IMR-90 (cell line): ENCODE data around the gene HDHD2. TPM values are rescaled to one million over a fixed set of nuclear protein-coding genes. Genes with fewer than 3 reads are reported as not detected.

ENCODE experiments used
- ATAC-seq: fragments of 200-7000 bp; cut with Tn5 transposase; 2 replicates; pipeline ENCODE4 v1.9.1; 2020; ENCODE audit warnings: low read depth, mild to moderate bottlenecking, moderate library complexity
- BruUV-seq: library from RNA; stranded (reverse); fragments of 400-500 nt; replicated peaks from 2 replicates; lab custom pipeline; 2021; lab: Mats Ljungman, UMichigan
- CTCF ChIA-PET: fragments of 300-600 bp; formaldehyde crosslinking; extraction: SDS; loops from one replicate; lab custom pipeline; 2021; ENCODE audit warnings: antibody characterized with exemption; lab: Yijun Ruan, JAX
- POLR2A ChIA-PET: fragments of 300-600 bp; sonication (Branson Sonifier 250); formaldehyde crosslinking; loops from one replicate; lab custom pipeline; 2022; ENCODE audit warnings: antibody characterized with exemption; ENCODE audit not compliant: unreplicated experiment; lab: Charles Lee
- DNase-seq: peaks from one replicate; pipeline ENCODE4 v3.0.0; 2013
- H2AFZ ChIP-seq: replicated peaks from 2 replicates; pipeline ENCODE3; 2013; ENCODE audit warnings: low read length, mild to moderate bottlenecking; ENCODE audit not compliant: poor library complexity
- H2AK5ac ChIP-seq: 2 replicates; pipeline ENCODE4 v1.6.1; 2013; ENCODE audit warnings: low read depth, low read length, inconsistent platforms
- H2AK9ac ChIP-seq: replicated peaks from 2 replicates; pipeline ENCODE3; 2013; ENCODE audit warnings: mild to moderate bottlenecking, low read depth, low read length, moderate library complexity; ENCODE audit not compliant: poor library complexity
- H2BK120ac ChIP-seq: 2 replicates; pipeline ENCODE4 v1.6.1; 2013; ENCODE audit warnings: low read depth, low read length, inconsistent platforms
- H2BK15ac ChIP-seq: 3 replicates; pipeline ENCODE4 v1.6.1; 2013; ENCODE audit warnings: low read depth, low read length, inconsistent platforms
- H2BK20ac ChIP-seq: 2 replicates; pipeline ENCODE4 v1.6.1; 2013; ENCODE audit warnings: low read depth, mild to moderate bottlenecking, inconsistent platforms, low read length, moderate library complexity
- H2BK5ac ChIP-seq: 2 replicates; pipeline ENCODE4 v1.6.1; 2013; ENCODE audit warnings: mild to moderate bottlenecking, low read depth, low read length, inconsistent platforms; ENCODE audit not compliant: poor library complexity, severe bottlenecking
- H3K14ac ChIP-seq: replicated peaks from 2 replicates; pipeline ENCODE4 v1.6.1; 2013; ENCODE audit warnings: low read depth, low read length, inconsistent platforms
- H3K18ac ChIP-seq: 2 replicates; pipeline ENCODE4 v1.6.1; 2013; ENCODE audit warnings: low read depth, low read length, control low read depth
- H3K23ac ChIP-seq: 2 replicates; pipeline ENCODE4 v1.6.1; 2013; ENCODE audit warnings: low read depth, low read length, inconsistent platforms
- H3K27ac ChIP-seq: 2 replicates; pipeline ENCODE4 v1.5.1; 2013; ENCODE audit warnings: mild to moderate bottlenecking, control low read depth, low read length; ENCODE audit not compliant: insufficient read depth
- H3K27me3 ChIP-seq: 2 replicates; pipeline ENCODE4 v1.6.1; 2013; ENCODE audit warnings: low read length; ENCODE audit not compliant: control insufficient read depth, insufficient read depth
- H3K36me3 ChIP-seq: 2 replicates; pipeline ENCODE4 v1.6.1; 2013; ENCODE audit warnings: low read length, mixed read lengths; ENCODE audit not compliant: control insufficient read depth, insufficient read depth
- H3K4ac ChIP-seq: 2 replicates; pipeline ENCODE4 v1.6.1; 2013; ENCODE audit warnings: low read depth, low read length, inconsistent platforms
- H3K4me1 ChIP-seq: 2 replicates; pipeline ENCODE4 v1.6.1; 2013; ENCODE audit warnings: low read length, mixed read lengths; ENCODE audit not compliant: control insufficient read depth, insufficient read depth
- H3K4me2 ChIP-seq: 2 replicates; pipeline ENCODE4 v1.6.1; 2013; ENCODE audit warnings: low read depth, mild to moderate bottlenecking, control low read depth, low read length, moderate library complexity
- H3K4me3 ChIP-seq: 2 replicates; pipeline ENCODE4 v1.5.1; 2013; ENCODE audit warnings: low read depth, mild to moderate bottlenecking, control low read depth, low read length, moderate library complexity; ENCODE audit not compliant: insufficient read depth
- H3K56ac ChIP-seq: 2 replicates; pipeline ENCODE4 v1.6.1; 2013; ENCODE audit warnings: low read length, inconsistent platforms; ENCODE audit not compliant: insufficient read depth; ENCODE audit errors: extremely low read depth
- H3K79me1 ChIP-seq, 2 experiments: 2 replicates each; pipeline ENCODE4 v1.6.1; 2013; ENCODE audit warnings: low read length in 2 of 2, inconsistent platforms in 1 of 2, low read depth in 1 of 2
- H3K9ac ChIP-seq: 2 replicates; pipeline ENCODE4 v1.6.1; 2013; ENCODE audit warnings: low read depth, low read length, control low read depth
- H3K9me1 ChIP-seq: 2 replicates; pipeline ENCODE4 v1.6.1; 2013; ENCODE audit warnings: low read length, inconsistent platforms; ENCODE audit not compliant: insufficient read depth
- H3K9me3 ChIP-seq: 2 replicates; pipeline ENCODE4 v1.6.1; 2013; ENCODE audit warnings: low read length; ENCODE audit not compliant: control insufficient read depth, insufficient read depth
- H4K20me1 ChIP-seq: 2 replicates; pipeline ENCODE4 v1.6.1; 2013; ENCODE audit warnings: low read length, inconsistent platforms; ENCODE audit not compliant: insufficient read depth
- H4K5ac ChIP-seq: 2 replicates; pipeline ENCODE4 v1.6.1; 2013; ENCODE audit warnings: mild to moderate bottlenecking, low read depth, low read length, control low read depth
- H4K8ac ChIP-seq, 2 experiments: 2 replicates each; pipeline ENCODE4 v1.6.1; 2013; ENCODE audit warnings: low read depth in 2 of 2, low read length in 2 of 2, control low read depth in 1 of 2, inconsistent platforms in 1 of 2
- H4K91ac ChIP-seq: 2 replicates; pipeline ENCODE4 v1.6.1; 2013; ENCODE audit warnings: low read depth, low read length, inconsistent platforms; ENCODE audit not compliant: insufficient read depth
- BHLHE40 ChIP-seq: fragments of 150-350 bp; IDR thresholded peaks from 2 replicates; pipeline ENCODE4 v1.6.1; 2016; ENCODE audit warnings: mild to moderate bottlenecking, low read depth, low read length
- CEBPB ChIP-seq: IDR thresholded peaks from 2 replicates; pipeline ENCODE4 v1.6.1; 2012; ENCODE audit warnings: low read depth, low read length, improper control_type of control experiment
- CHD1 ChIP-seq: IDR thresholded peaks from 2 replicates; pipeline ENCODE4 v1.6.1; 2012; ENCODE audit warnings: low read depth, low read length, improper control_type of control experiment
- CTCF ChIP-seq: conservative IDR thresholded peaks from 2 replicates; pipeline ENCODE4 v1.5.1; 2012; ENCODE audit warnings: mild to moderate bottlenecking, low read depth, low read length, improper control_type of control experiment
- ELK1 ChIP-seq: fragments of 150-350 bp; IDR thresholded peaks from 2 replicates; pipeline ENCODE4 v1.6.1; 2016; ENCODE audit warnings: low read depth, mild to moderate bottlenecking, low read length, moderate library complexity, borderline replicate concordance
- FOS ChIP-seq: fragments of 150-350 bp; IDR thresholded peaks from 2 replicates; pipeline ENCODE4 v1.6.1; 2016; ENCODE audit warnings: low read depth, low read length
- POLR2A ChIP-seq: IDR thresholded peaks from 2 replicates; pipeline ENCODE4 v1.6.1; 2012; ENCODE audit warnings: mild to moderate bottlenecking, low read depth, low read length
- WGBS, 2 experiments: methylation state at CpG; one replicate each; pipeline versions ENCODE4 v1.1.5 to v1.1.7; 2013; ENCODE audit warnings: missing lambda C conversion rate in 2 of 2; ENCODE audit not compliant: insufficient read length in 1 of 2; ENCODE audit errors: extremely low coverage in 2 of 2; 5-methylcytosine and 5-hydroxymethylcytosine counted together
- dilution Hi-C: fragments of 300-500 bp; cut with HindIII; formaldehyde crosslinking; loops from one replicate; pipeline ENCODE4 v1.14.3; 2018; ENCODE audit warnings: low sequenced_read_pairs; ENCODE audit not compliant: unreplicated experiment
- in situ Hi-C: fragments of 300-500 bp; cut with MboI; formaldehyde crosslinking; loops from 3 replicates; pipeline ENCODE4 v1.14.3; 2019; ENCODE audit warnings: low sequenced_read_pairs, inconsistent platforms, mixed read lengths
- intact Hi-C: fragments of 100-400 bp; cut with micrococcal nuclease; formaldehyde crosslinking; loops from 2 replicates; pipeline ENCODE4 v1.10.0; 2022
- polyA plus RNA-seq, 3 experiments: library from polyadenylated mRNA; depleted of rRNA; stranded (reverse); fragments of >200 nt; gene quantifications; 2 replicates each; pipeline ENCODE4 v1.2.3, GENCODE V29; 2012; ENCODE audit warnings: low replicate concordance in 1 of 3
- total RNA-seq: library from RNA; depleted of rRNA; stranded (reverse); fragments of >200 nt; gene quantifications from 2 replicates; pipeline ENCODE4 v1.2.3, GENCODE V29; 2012

HDHD2 gene
- total and polyA plus RNA-seq, 2 of the 4 experiments (the other 2 are of a cell fraction) = 7.2 to 18.6 TPM

GRCh38 chr18:47075098-47075883, 75.0 kb downstream of the HDHD2 start:
- 0 out of 2 replicates have a peak, but pooled peaks have one; percentile 11 for ATAC-seq
- H2AFZ ChIP-seq = no peak overlapping the region
- WGBS, 2 experiments = 60% methylated on average over 1 of the region's 13 CpGs; no CpG with 5 or more reads in 1 of the 2 experiments
- H2BK120ac ChIP-seq = no peak overlapping the region
- no peaks in the 10 kb centered on the region for H3K9me3 ChIP-seq
- no peak overlapping the region for H2AK9ac ChIP-seq
- no peaks in the 10 kb centered on the region for H3K36me3 ChIP-seq
- H3K9ac ChIP-seq = no peak overlapping the region
- no peaks in the 10 kb centered on the region for H3K9me1 ChIP-seq
- H4K91ac ChIP-seq = no peak overlapping the region
- no peak overlapping the region for H3K27ac ChIP-seq
- no peaks in the 10 kb centered on the region for H3K4me1 ChIP-seq
- no peak overlapping the region for H4K8ac ChIP-seq
- no peaks in the 10 kb centered on the region for H3K27me3 ChIP-seq
- no peak overlapping the region for H3K4me3 ChIP-seq
- H2BK15ac ChIP-seq = no peak overlapping the region
- no peaks in the 10 kb centered on the region for H4K20me1 ChIP-seq
- H3K4ac ChIP-seq = no peak overlapping the region
- no peak overlapping the region for H3K56ac ChIP-seq
- no peak overlapping the region for H3K4me2 ChIP-seq
- in situ Hi-C loops (no loop called here), intact Hi-C loops (no loop called here), dilution Hi-C loops (no loop called here)
- H3K14ac ChIP-seq = no peak overlapping the region
- no peak overlapping the region for H4K5ac ChIP-seq
- TF ChIP-seq BHLHE40 (no peak), POLR2A (no peak), CTCF (no peak), CHD1 (no peak), FOS (no peak), ELK1 (no peak), CEBPB (no peak)
- DNase-seq = no peak
- H2BK5ac ChIP-seq = no peak overlapping the region
- no peak overlapping the region for H2AK5ac ChIP-seq
- H2BK20ac ChIP-seq = no peak overlapping the region
- CTCF ChIA-PET = interaction anchor here (1.1 to 1.4 kb wide), 2 partner anchors 129 to 673 kb away, joined by 3 to 4 read pairs; no protein-coding TSS in a partner anchor
- no peak overlapping the region for H3K23ac ChIP-seq
- POLR2A ChIA-PET = no interaction called here
- no peaks in the 10 kb centered on the region for H3K79me1 ChIP-seq
- no TSS peak for BruUV-seq
- no peak overlapping the region for H3K18ac ChIP-seq
